IMR-90 (cell line): ENCODE data around the gene OSBPL2. TPM values are rescaled to one million over a fixed set of nuclear protein-coding genes. Genes with fewer than 3 reads are reported as not detected.

ENCODE experiments used
- ATAC-seq: fragments of 200-7000 bp; cut with Tn5 transposase; 2 replicates; pipeline ENCODE4 v1.9.1; 2020; ENCODE audit warnings: low read depth, mild to moderate bottlenecking, moderate library complexity
- BruUV-seq: library from RNA; stranded (reverse); fragments of 400-500 nt; replicated peaks from 2 replicates; lab custom pipeline; 2021; lab: Mats Ljungman, UMichigan
- CTCF ChIA-PET: fragments of 300-600 bp; formaldehyde crosslinking; extraction: SDS; loops from one replicate; lab custom pipeline; 2021; ENCODE audit warnings: antibody characterized with exemption; lab: Yijun Ruan, JAX
- POLR2A ChIA-PET: fragments of 300-600 bp; sonication (Branson Sonifier 250); formaldehyde crosslinking; loops from one replicate; lab custom pipeline; 2022; ENCODE audit warnings: antibody characterized with exemption; ENCODE audit not compliant: unreplicated experiment; lab: Charles Lee
- DNase-seq: peaks from one replicate; pipeline ENCODE4 v3.0.0; 2013
- H2AFZ ChIP-seq: replicated peaks from 2 replicates; pipeline ENCODE3; 2013; ENCODE audit warnings: low read length, mild to moderate bottlenecking; ENCODE audit not compliant: poor library complexity
- H2AK5ac ChIP-seq: 2 replicates; pipeline ENCODE4 v1.6.1; 2013; ENCODE audit warnings: low read depth, low read length, inconsistent platforms
- H2AK9ac ChIP-seq: replicated peaks from 2 replicates; pipeline ENCODE3; 2013; ENCODE audit warnings: mild to moderate bottlenecking, low read depth, low read length, moderate library complexity; ENCODE audit not compliant: poor library complexity
- H2BK120ac ChIP-seq: 2 replicates; pipeline ENCODE4 v1.6.1; 2013; ENCODE audit warnings: low read depth, low read length, inconsistent platforms
- H2BK15ac ChIP-seq: 3 replicates; pipeline ENCODE4 v1.6.1; 2013; ENCODE audit warnings: low read depth, low read length, inconsistent platforms
- H2BK20ac ChIP-seq: 2 replicates; pipeline ENCODE4 v1.6.1; 2013; ENCODE audit warnings: low read depth, mild to moderate bottlenecking, inconsistent platforms, low read length, moderate library complexity
- H2BK5ac ChIP-seq: 2 replicates; pipeline ENCODE4 v1.6.1; 2013; ENCODE audit warnings: mild to moderate bottlenecking, low read depth, low read length, inconsistent platforms; ENCODE audit not compliant: poor library complexity, severe bottlenecking
- H3K14ac ChIP-seq: replicated peaks from 2 replicates; pipeline ENCODE4 v1.6.1; 2013; ENCODE audit warnings: low read depth, low read length, inconsistent platforms
- H3K18ac ChIP-seq: 2 replicates; pipeline ENCODE4 v1.6.1; 2013; ENCODE audit warnings: low read depth, low read length, control low read depth
- H3K23ac ChIP-seq: 2 replicates; pipeline ENCODE4 v1.6.1; 2013; ENCODE audit warnings: low read depth, low read length, inconsistent platforms
- H3K27ac ChIP-seq: 2 replicates; pipeline ENCODE4 v1.5.1; 2013; ENCODE audit warnings: mild to moderate bottlenecking, control low read depth, low read length; ENCODE audit not compliant: insufficient read depth
- H3K27me3 ChIP-seq: 2 replicates; pipeline ENCODE4 v1.6.1; 2013; ENCODE audit warnings: low read length; ENCODE audit not compliant: control insufficient read depth, insufficient read depth
- H3K36me3 ChIP-seq: 2 replicates; pipeline ENCODE4 v1.6.1; 2013; ENCODE audit warnings: low read length, mixed read lengths; ENCODE audit not compliant: control insufficient read depth, insufficient read depth
- H3K4ac ChIP-seq: 2 replicates; pipeline ENCODE4 v1.6.1; 2013; ENCODE audit warnings: low read depth, low read length, inconsistent platforms
- H3K4me1 ChIP-seq: 2 replicates; pipeline ENCODE4 v1.6.1; 2013; ENCODE audit warnings: low read length, mixed read lengths; ENCODE audit not compliant: control insufficient read depth, insufficient read depth
- H3K4me2 ChIP-seq: 2 replicates; pipeline ENCODE4 v1.6.1; 2013; ENCODE audit warnings: low read depth, mild to moderate bottlenecking, control low read depth, low read length, moderate library complexity
- H3K4me3 ChIP-seq: 2 replicates; pipeline ENCODE4 v1.5.1; 2013; ENCODE audit warnings: low read depth, mild to moderate bottlenecking, control low read depth, low read length, moderate library complexity; ENCODE audit not compliant: insufficient read depth
- H3K56ac ChIP-seq: 2 replicates; pipeline ENCODE4 v1.6.1; 2013; ENCODE audit warnings: low read length, inconsistent platforms; ENCODE audit not compliant: insufficient read depth; ENCODE audit errors: extremely low read depth
- H3K79me1 ChIP-seq, 2 experiments: 2 replicates each; pipeline ENCODE4 v1.6.1; 2013; ENCODE audit warnings: low read length in 2 of 2, inconsistent platforms in 1 of 2, low read depth in 1 of 2
- H3K9ac ChIP-seq: 2 replicates; pipeline ENCODE4 v1.6.1; 2013; ENCODE audit warnings: low read depth, low read length, control low read depth
- H3K9me1 ChIP-seq: 2 replicates; pipeline ENCODE4 v1.6.1; 2013; ENCODE audit warnings: low read length, inconsistent platforms; ENCODE audit not compliant: insufficient read depth
- H3K9me3 ChIP-seq: 2 replicates; pipeline ENCODE4 v1.6.1; 2013; ENCODE audit warnings: low read length; ENCODE audit not compliant: control insufficient read depth, insufficient read depth
- H4K20me1 ChIP-seq: 2 replicates; pipeline ENCODE4 v1.6.1; 2013; ENCODE audit warnings: low read length, inconsistent platforms; ENCODE audit not compliant: insufficient read depth
- H4K5ac ChIP-seq: 2 replicates; pipeline ENCODE4 v1.6.1; 2013; ENCODE audit warnings: mild to moderate bottlenecking, low read depth, low read length, control low read depth
- H4K8ac ChIP-seq, 2 experiments: 2 replicates each; pipeline ENCODE4 v1.6.1; 2013; ENCODE audit warnings: low read depth in 2 of 2, low read length in 2 of 2, control low read depth in 1 of 2, inconsistent platforms in 1 of 2
- H4K91ac ChIP-seq: 2 replicates; pipeline ENCODE4 v1.6.1; 2013; ENCODE audit warnings: low read depth, low read length, inconsistent platforms; ENCODE audit not compliant: insufficient read depth
- CEBPB ChIP-seq: IDR thresholded peaks from 2 replicates; pipeline ENCODE4 v1.6.1; 2012; ENCODE audit warnings: low read depth, low read length, improper control_type of control experiment
- MXI1 ChIP-seq: IDR thresholded peaks from 2 replicates; pipeline ENCODE4 v1.6.1; 2012; ENCODE audit warnings: low read depth, mild to moderate bottlenecking, low read length, moderate library complexity, borderline replicate concordance
- POLR2A ChIP-seq: IDR thresholded peaks from 2 replicates; pipeline ENCODE4 v1.6.1; 2012; ENCODE audit warnings: mild to moderate bottlenecking, low read depth, low read length
- RFX5 ChIP-seq: IDR thresholded peaks from 2 replicates; pipeline ENCODE4 v1.8.0; 2012; ENCODE audit warnings: low read depth, mild to moderate bottlenecking, low read length, moderate library complexity
- SMC3 ChIP-seq: fragments of 150-350 bp; IDR thresholded peaks from 2 replicates; pipeline ENCODE4 v1.6.1; 2016; ENCODE audit warnings: low read depth, mild to moderate bottlenecking, antibody characterized with exemption, low read length, moderate library complexity
- WGBS, 2 experiments: methylation state at CpG; one replicate each; pipeline versions ENCODE4 v1.1.5 to v1.1.7; 2013; ENCODE audit warnings: missing lambda C conversion rate in 2 of 2; ENCODE audit not compliant: insufficient read length in 1 of 2; ENCODE audit errors: extremely low coverage in 2 of 2; 5-methylcytosine and 5-hydroxymethylcytosine counted together
- dilution Hi-C: fragments of 300-500 bp; cut with HindIII; formaldehyde crosslinking; loops from one replicate; pipeline ENCODE4 v1.14.3; 2018; ENCODE audit warnings: low sequenced_read_pairs; ENCODE audit not compliant: unreplicated experiment
- in situ Hi-C: fragments of 300-500 bp; cut with MboI; formaldehyde crosslinking; loops from 3 replicates; pipeline ENCODE4 v1.14.3; 2019; ENCODE audit warnings: low sequenced_read_pairs, inconsistent platforms, mixed read lengths
- intact Hi-C: fragments of 100-400 bp; cut with micrococcal nuclease; formaldehyde crosslinking; loops from 2 replicates; pipeline ENCODE4 v1.10.0; 2022
- polyA plus RNA-seq, 3 experiments: library from polyadenylated mRNA; depleted of rRNA; stranded (reverse); fragments of >200 nt; gene quantifications; 2 replicates each; pipeline ENCODE4 v1.2.3, GENCODE V29; 2012; ENCODE audit warnings: low replicate concordance in 1 of 3
- total RNA-seq: library from RNA; depleted of rRNA; stranded (reverse); fragments of >200 nt; gene quantifications from 2 replicates; pipeline ENCODE4 v1.2.3, GENCODE V29; 2012
- TF ChIP-seq, protein P1 (sequence below): fragments of 150-350 bp; IDR thresholded peaks from 2 replicates; pipeline ENCODE4 v1.6.1; 2017; ENCODE audit warnings: mild to moderate bottlenecking, antibody characterized with exemption, low read length, low read depth

OSBPL2 gene
- total and polyA plus RNA-seq, 2 of the 4 experiments (the other 2 are of a cell fraction) = 19.3 to 27.6 TPM

DNA sequence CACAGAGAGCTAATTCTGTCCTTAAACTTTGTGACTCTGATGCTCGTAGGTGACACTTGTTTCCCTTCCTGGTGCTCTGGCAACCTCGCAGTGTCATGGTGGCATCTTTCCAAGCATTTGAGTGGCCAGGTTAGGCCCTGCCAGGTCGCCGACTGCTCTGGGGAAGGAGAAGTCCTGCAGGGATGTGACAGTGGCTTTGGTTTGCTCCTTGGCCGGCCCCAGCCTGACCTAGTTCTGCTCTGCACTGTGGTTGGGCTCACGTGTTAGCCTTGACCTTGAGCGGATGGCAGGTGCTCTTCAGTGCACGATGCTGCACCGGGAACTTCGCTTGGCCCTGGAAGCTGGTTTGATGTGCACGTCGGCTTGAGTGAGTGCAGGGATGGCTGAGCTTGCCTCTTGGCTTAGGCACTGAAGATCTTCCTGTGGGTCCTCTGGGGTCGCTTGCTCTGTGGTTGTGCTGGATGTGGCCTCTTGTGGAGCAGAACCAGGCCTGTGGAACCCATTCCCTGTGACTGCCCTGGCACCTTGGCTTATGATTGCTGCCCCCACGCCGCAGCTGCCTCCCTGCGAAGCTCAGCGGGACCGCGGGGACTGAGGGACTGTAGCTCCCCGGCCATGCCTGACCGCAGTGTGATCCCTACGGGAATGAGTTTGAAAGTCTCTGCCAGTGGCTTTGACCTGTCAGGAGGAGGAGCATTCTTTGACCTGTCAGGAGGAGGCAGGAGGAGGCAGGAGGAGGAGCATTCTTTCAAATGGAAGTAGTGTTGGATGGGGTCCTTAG lies 8.7 kb downstream of the OSBPL2 start:
- H3K4me2 ChIP-seq = no peak overlapping the region
- no peak overlapping the region for H3K4ac ChIP-seq
- no peak overlapping the region for H2BK5ac ChIP-seq
- no peak overlapping the region for H3K14ac ChIP-seq
- dilution Hi-C loops = no loop called here
- H2BK20ac ChIP-seq = no peak overlapping the region
- ChIA-PET CTCF (no interaction called here), POLR2A (no interaction called here)
- H2BK120ac ChIP-seq = no peak overlapping the region
- DNase-seq (no peak), ATAC-seq (no peak)
- no peak overlapping the region for H2AFZ ChIP-seq
- H3K9ac ChIP-seq = no peak overlapping the region
- no peak overlapping the region for H4K5ac ChIP-seq
- TF ChIP-seq POLR2A (no peak), CEBPB (no peak), MXI1 (no peak), RFX5 (no peak), SMC3 (no peak)
- TF ChIP-seq, protein P1, sequence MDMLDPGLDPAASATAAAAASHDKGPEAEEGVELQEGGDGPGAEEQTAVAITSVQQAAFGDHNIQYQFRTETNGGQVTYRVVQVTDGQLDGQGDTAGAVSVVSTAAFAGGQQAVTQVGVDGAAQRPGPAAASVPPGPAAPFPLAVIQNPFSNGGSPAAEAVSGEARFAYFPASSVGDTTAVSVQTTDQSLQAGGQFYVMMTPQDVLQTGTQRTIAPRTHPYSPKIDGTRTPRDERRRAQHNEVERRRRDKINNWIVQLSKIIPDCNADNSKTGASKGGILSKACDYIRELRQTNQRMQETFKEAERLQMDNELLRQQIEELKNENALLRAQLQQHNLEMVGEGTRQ = no peak
- no peak overlapping the region for H4K8ac ChIP-seq
- intact Hi-C loops = no loop called here
- no peak overlapping the region for H3K56ac ChIP-seq
- WGBS, 2 experiments = 81% methylated on average over 11 of the region's 22 CpGs; no CpG with 5 or more reads in 1 of the 2 experiments
- H4K91ac ChIP-seq = no peak overlapping the region
- no peak overlapping the region for H3K23ac ChIP-seq
- no peaks in the 10 kb centered on the region for H3K9me3 ChIP-seq
- peaks cover 17% of the 10 kb centered on the region for H3K9me1 ChIP-seq
- in situ Hi-C loops = no loop called here
- peaks cover 22 to 79% of the 10 kb centered on the region in 2 experiments for H3K79me1 ChIP-seq
- H2AK9ac ChIP-seq = no peak overlapping the region
- H3K36me3 ChIP-seq = peaks cover 14% of the 10 kb centered on the region; the same call in 1 of the 2 replicates
- no TSS peak for BruUV-seq
- H2AK5ac ChIP-seq = no peak overlapping the region
- H3K4me3 ChIP-seq = no peak overlapping the region
- H3K27ac ChIP-seq = no peak overlapping the region
- H2BK15ac ChIP-seq = no peak overlapping the region
- no peaks in the 10 kb centered on the region for H3K27me3 ChIP-seq
- 0 out of 2 replicates have a peak, but pooled peaks cover 1% of the 10 kb centered on the region for H3K4me1 ChIP-seq
- peaks cover 94% of the 10 kb centered on the region for H4K20me1 ChIP-seq
- H3K18ac ChIP-seq = no peak overlapping the region
